K562 (cell line): ENCODE measurements around the gene ABHD13. TPM values are rescaled to one million over a fixed set of nuclear protein-coding genes. Genes with fewer than 3 reads are reported as not detected.

Source experiments
- ATAC-seq: fragments of 200-7000 bp; cut with Tn5 transposase; 3 replicates; pipeline ENCODE4 v1.9.1; 2020; ENCODE audit warnings: moderate library complexity
- BruUV-seq: library from RNA; stranded (reverse); fragments of 400-500 nt; replicated peaks from 2 replicates; lab custom pipeline; 2021; lab: Mats Ljungman, UMichigan
- CTCF ChIA-PET: fragments of 300-600 bp; formaldehyde crosslinking; extraction: SDS; loops from one replicate; lab custom pipeline; 2021; ENCODE audit warnings: low intra/inter-chr PET ratio; lab: Yijun Ruan, JAX
- POLR2A ChIA-PET: fragments of 300-600, 350-650 bp; sonication (Branson Sonifier 250); formaldehyde crosslinking; extraction: SDS; loops from one replicate; lab custom pipeline; 2021; ENCODE audit warnings: antibody characterized with exemption, inconsistent platforms; lab: Yijun Ruan, JAX
- DNase-seq, 4 experiments: peaks; one replicate each; pipeline versions ENCODE4 v3.0.0 to v3.0.0-alpha.2; 2011 to 2018; ENCODE audit warnings: low spot score in 3 of 4, mixed read lengths in 3 of 4; ENCODE audit errors: extremely low read depth in 1 of 4
- FAIRE-seq: peaks from 2 replicates; lab custom pipeline; 2011; peaks lifted over from hg19 to GRCh38; lab: Jason Lieb, UNC
- H2AFZ ChIP-seq: 2 replicates; pipeline ENCODE4 v1.6.0; 2011; ENCODE audit warnings: low read depth, low read length, control low read depth, inconsistent platforms
- H3K27ac ChIP-seq: fragments of 200-600 bp; 3 replicates; pipeline ENCODE4 v1.8.0; 2011; ENCODE audit warnings: low read depth, mild to moderate bottlenecking, control low read depth, inconsistent platforms, low read length, moderate library complexity, mixed read lengths; ENCODE audit errors: extremely low read depth
- H3K27me3 ChIP-seq, 2 experiments: fragments of 300-600 bp in 1 of 2; 2 replicates in 1 of 2; 3 replicates in 1 of 2; pipeline versions ENCODE4 v1.6.0 to v1.8.0; 2011; ENCODE audit warnings: inconsistent platforms in 2 of 2, low read length in 2 of 2, mild to moderate bottlenecking in 1 of 2, mixed read lengths in 1 of 2, moderate library complexity in 1 of 2; ENCODE audit not compliant: control insufficient read depth in 2 of 2, insufficient read depth in 2 of 2
- H3K36me3 ChIP-seq: fragments of 300-600 bp; 3 replicates; pipeline ENCODE4 v1.8.0; 2011; ENCODE audit warnings: mild to moderate bottlenecking, low read length, inconsistent platforms; ENCODE audit not compliant: control insufficient read depth, insufficient read depth
- H3K4me1 ChIP-seq, 2 experiments: fragments of 200-600 bp in 1 of 2; replicated peaks in 1 of 2; 2 replicates in 1 of 2; 3 replicates in 1 of 2; pipeline versions ENCODE4 v1.5.1 to v1.8.0; 2011; ENCODE audit warnings: inconsistent platforms in 2 of 2, low read length in 2 of 2, mild to moderate bottlenecking in 1 of 2, mixed read lengths in 1 of 2, moderate library complexity in 1 of 2; ENCODE audit not compliant: control insufficient read depth in 2 of 2, insufficient read depth in 2 of 2
- H3K4me2 ChIP-seq: 2 replicates; pipeline ENCODE4 v1.6.1; 2011; ENCODE audit warnings: low read length, control low read depth, inconsistent platforms, mixed read lengths; ENCODE audit not compliant: insufficient read depth
- H3K4me3 ChIP-seq: fragments of 200-600 bp; sonication (generic), shearing (Covaris generic); 2 replicates; pipeline ENCODE4 v1.5.1; 2016; ENCODE audit warnings: control low read depth, inconsistent platforms
- H3K79me2 ChIP-seq: fragments of 200-600 bp; 3 replicates; pipeline ENCODE4 v1.8.0; 2011; ENCODE audit warnings: low read length, inconsistent platforms; ENCODE audit not compliant: control insufficient read depth, insufficient read depth
- H3K9ac ChIP-seq, 2 experiments: 2 replicates each; pipeline versions ENCODE4 v1.6.0 to v1.6.1; 2011; ENCODE audit warnings: low read depth in 2 of 2, low read length in 2 of 2, control low read depth in 1 of 2, inconsistent platforms in 1 of 2, mild to moderate bottlenecking in 1 of 2, mixed read lengths in 1 of 2; ENCODE audit not compliant: insufficient read depth in 1 of 2
- H3K9me1 ChIP-seq: one replicate; pipeline ENCODE4 v1.6.0; 2011; ENCODE audit warnings: inconsistent platforms, mild to moderate bottlenecking, low read length, moderate library complexity; ENCODE audit not compliant: control insufficient read depth, insufficient read depth
- H3K9me3 ChIP-seq: replicated peaks from 2 replicates; pipeline ENCODE4 v1.5.1; 2011; ENCODE audit warnings: low read depth, low read length, inconsistent platforms; ENCODE audit not compliant: control insufficient read depth, insufficient read depth
- H4K20me1 ChIP-seq: replicated peaks from 2 replicates; pipeline ENCODE4 v1.6.1; 2011; ENCODE audit warnings: low read length, inconsistent platforms, mixed read lengths; ENCODE audit not compliant: control insufficient read depth, insufficient read depth
- FOSL1 ChIP-seq: fragments of 200-800 bp; sonication (Bioruptor generic); conservative IDR thresholded peaks from 2 replicates; pipeline ENCODE4 v1.6.1; 2016; ENCODE audit warnings: missing genetic modification characterization, missing compliant biosample characterization
- HDAC2 ChIP-seq: fragments of 450-650 bp; IDR thresholded peaks from 2 replicates; pipeline ENCODE4 v1.6.1; 2016; ENCODE audit warnings: mild to moderate bottlenecking
- PBX2 ChIP-seq, 2 experiments: IDR thresholded peaks in 1 of 2; conservative IDR thresholded peaks in 1 of 2; 2 replicates each; pipeline ENCODE4 v1.6.1; 2016; ENCODE audit warnings: low read depth in 2 of 2, mild to moderate bottlenecking in 1 of 2, missing compliant biosample characterization in 1 of 2, missing genetic modification characterization in 1 of 2, moderate library complexity in 1 of 2
- SUPT5H ChIP-seq: fragments of 450-650 bp; IDR thresholded peaks from 2 replicates; pipeline ENCODE4 v1.6.1; 2016
- WGBS: fragments of 100-300 bp; shearing (Covaris generic); methylation state at CpG from one replicate; pipeline ENCODE4 v1.1.6; 2016; ENCODE audit warnings: low coverage, mixed read lengths; ENCODE audit not compliant: insufficient coverage; ENCODE audit errors: missing lambda C conversion rate; 5-methylcytosine and 5-hydroxymethylcytosine counted together
- in situ Hi-C: fragments of 300-500 bp; cut with MboI; formaldehyde crosslinking; loops from 4 replicates; pipeline ENCODE4 v1.15.0; 2018; ENCODE audit warnings: inconsistent platforms, mixed read lengths
- intact Hi-C: fragments of 100-400 bp; cut with micrococcal nuclease; formaldehyde crosslinking; loops from 2 replicates; pipeline ENCODE4 v1.14.2; 2022
- polyA plus RNA-seq, 8 experiments: library from polyadenylated mRNA; depleted of rRNA in 4 of 8; stranded (reverse) in 5 of 8; unstranded in 3 of 8; fragments of >200 nt; fragmentation: Nextera tagmentation in 2 of 8; fragmentation: Illumina TruSeq in 1 of 8; extraction: Ambion mirVana in 2 of 8; extraction: Trizol in 1 of 8; gene quantifications; 2 replicates each; pipeline versions ENCODE4 v1.2.1 to v1.2.3, GENCODE V29; 2011 to 2014; ENCODE audit warnings: inconsistent platforms in 1 of 8, missing spikeins in 1 of 8
- total RNA-seq, 7 experiments: library from RNA; depleted of rRNA in 6 of 7; stranded (reverse); fragments of >200 nt in 6 of 7; fragmentation: Illumina TruSeq in 2 of 7; extraction: Trizol in 2 of 7; gene quantifications; 2 replicates each; pipeline versions ENCODE4 v1.2.1 to v1.2.3, GENCODE V29; 2011 to 2021; ENCODE audit warnings: low replicate concordance in 1 of 7
- TF ChIP-seq, protein P1 (sequence below), 2 experiments: IDR thresholded peaks; 2 replicates each; pipeline ENCODE4 v1.6.1; 2012; ENCODE audit warnings: improper control_type of control experiment in 2 of 2, low read depth in 2 of 2, low read length in 2 of 2, borderline replicate concordance in 1 of 2
- TF ChIP-seq, protein P2 (sequence below): sonication (generic); formaldehyde crosslinking; IDR thresholded peaks from 2 replicates; pipeline ENCODE4 v1.8.1; 2023; ENCODE audit warnings: mild to moderate bottlenecking, missing genetic modification reagents

ABHD13 gene
- total and polyA plus RNA-seq, 9 of the 15 experiments (the other 6 are each of a cell fraction or from before 2014, with no cell fraction given): 1.7 to 7.0 (median 4.1) TPM

DNA sequence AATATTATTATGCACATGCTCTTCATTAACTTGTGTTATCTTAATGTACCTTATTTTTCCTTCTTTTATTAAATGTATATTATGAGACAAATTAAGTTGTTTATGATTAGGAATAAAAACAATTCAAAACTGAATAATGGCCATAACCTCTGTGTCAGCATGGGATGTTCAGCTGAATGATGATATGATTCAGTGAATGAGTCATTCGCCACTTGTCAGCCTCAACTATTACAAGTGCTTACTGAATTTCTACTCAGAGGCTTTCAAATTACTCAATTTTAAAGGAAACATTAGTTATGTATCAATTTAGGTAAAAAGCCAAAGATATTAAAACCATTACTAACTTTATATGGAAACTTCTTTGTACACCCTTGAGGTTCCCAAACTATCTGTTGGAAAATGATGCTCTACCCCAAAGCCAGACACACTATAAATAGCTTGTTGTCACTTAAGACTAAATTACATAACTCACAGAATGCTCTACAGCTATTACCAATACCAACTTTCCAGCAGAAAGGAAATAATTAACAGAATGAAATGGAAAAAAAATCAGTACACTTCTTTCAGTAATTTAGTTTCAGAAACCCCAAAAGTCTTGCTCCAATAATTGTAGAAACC lies 17.3 kb upstream of the ABHD13 start:
- no peak overlapping the region for H3K4me2 ChIP-seq
- FAIRE-seq (no peak), ATAC-seq (no peak), DNase-seq (no peak)
- CTCF ChIA-PET: no interaction called here
- H3K4me1 ChIP-seq: no peaks in the 10 kb centered on the region
- H3K4me3 ChIP-seq: no peak overlapping the region
- no peaks in the 10 kb centered on the region for H3K79me2 ChIP-seq
- POLR2A ChIA-PET: no interaction called here
- intact Hi-C loops: no loop called here
- in situ Hi-C loops: no loop called here
- no peaks in the 10 kb centered on the region for H3K27me3 ChIP-seq
- WGBS: 7% methylated on average over 1 of the region's 1 CpG
- H3K27ac ChIP-seq: no peak overlapping the region
- H3K9me1 ChIP-seq: no peaks in the 10 kb centered on the region
- no peaks in the 10 kb centered on the region for H3K36me3 ChIP-seq
- no peaks in the 10 kb centered on the region for H3K9me3 ChIP-seq
- no peaks in the 10 kb centered on the region for H4K20me1 ChIP-seq
- BruUV-seq: no TSS peak
- H2AFZ ChIP-seq: no peak overlapping the region
- H3K9ac ChIP-seq: no peak overlapping the region
- no peak for TF ChIP-seq HDAC2
- TF ChIP-seq, protein P1, sequence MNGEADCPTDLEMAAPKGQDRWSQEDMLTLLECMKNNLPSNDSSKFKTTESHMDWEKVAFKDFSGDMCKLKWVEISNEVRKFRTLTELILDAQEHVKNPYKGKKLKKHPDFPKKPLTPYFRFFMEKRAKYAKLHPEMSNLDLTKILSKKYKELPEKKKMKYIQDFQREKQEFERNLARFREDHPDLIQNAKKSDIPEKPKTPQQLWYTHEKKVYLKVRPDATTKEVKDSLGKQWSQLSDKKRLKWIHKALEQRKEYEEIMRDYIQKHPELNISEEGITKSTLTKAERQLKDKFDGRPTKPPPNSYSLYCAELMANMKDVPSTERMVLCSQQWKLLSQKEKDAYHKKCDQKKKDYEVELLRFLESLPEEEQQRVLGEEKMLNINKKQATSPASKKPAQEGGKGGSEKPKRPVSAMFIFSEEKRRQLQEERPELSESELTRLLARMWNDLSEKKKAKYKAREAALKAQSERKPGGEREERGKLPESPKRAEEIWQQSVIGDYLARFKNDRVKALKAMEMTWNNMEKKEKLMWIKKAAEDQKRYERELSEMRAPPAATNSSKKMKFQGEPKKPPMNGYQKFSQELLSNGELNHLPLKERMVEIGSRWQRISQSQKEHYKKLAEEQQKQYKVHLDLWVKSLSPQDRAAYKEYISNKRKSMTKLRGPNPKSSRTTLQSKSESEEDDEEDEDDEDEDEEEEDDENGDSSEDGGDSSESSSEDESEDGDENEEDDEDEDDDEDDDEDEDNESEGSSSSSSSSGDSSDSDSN (IDR thresholded peaks at IDR 0.05; ENCODE audit: borderline replicate concordance in 1 of 2, low read depth in 2 of 2, low read length in 2 of 2): no peak
- no peak for TF ChIP-seq SUPT5H
- TF ChIP-seq PBX2 (CRISPR knock-in tag; IDR thresholded peaks at IDR 0.05; ENCODE audit: low read depth): no peak
- TF ChIP-seq PBX2 (tag; conservative IDR thresholded peaks at IDR 0.05; ENCODE audit: low read depth): no peak
- TF ChIP-seq FOSL1 (tag): no peak
- TF ChIP-seq, protein P2, sequence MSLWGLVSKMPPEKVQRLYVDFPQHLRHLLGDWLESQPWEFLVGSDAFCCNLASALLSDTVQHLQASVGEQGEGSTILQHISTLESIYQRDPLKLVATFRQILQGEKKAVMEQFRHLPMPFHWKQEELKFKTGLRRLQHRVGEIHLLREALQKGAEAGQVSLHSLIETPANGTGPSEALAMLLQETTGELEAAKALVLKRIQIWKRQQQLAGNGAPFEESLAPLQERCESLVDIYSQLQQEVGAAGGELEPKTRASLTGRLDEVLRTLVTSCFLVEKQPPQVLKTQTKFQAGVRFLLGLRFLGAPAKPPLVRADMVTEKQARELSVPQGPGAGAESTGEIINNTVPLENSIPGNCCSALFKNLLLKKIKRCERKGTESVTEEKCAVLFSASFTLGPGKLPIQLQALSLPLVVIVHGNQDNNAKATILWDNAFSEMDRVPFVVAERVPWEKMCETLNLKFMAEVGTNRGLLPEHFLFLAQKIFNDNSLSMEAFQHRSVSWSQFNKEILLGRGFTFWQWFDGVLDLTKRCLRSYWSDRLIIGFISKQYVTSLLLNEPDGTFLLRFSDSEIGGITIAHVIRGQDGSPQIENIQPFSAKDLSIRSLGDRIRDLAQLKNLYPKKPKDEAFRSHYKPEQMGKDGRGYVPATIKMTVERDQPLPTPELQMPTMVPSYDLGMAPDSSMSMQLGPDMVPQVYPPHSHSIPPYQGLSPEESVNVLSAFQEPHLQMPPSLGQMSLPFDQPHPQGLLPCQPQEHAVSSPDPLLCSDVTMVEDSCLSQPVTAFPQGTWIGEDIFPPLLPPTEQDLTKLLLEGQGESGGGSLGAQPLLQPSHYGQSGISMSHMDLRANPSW (CRISPR knock-in tag): no peak
